Prostate gland (tissue), 2 donors: ENCODE results near the gene SCUBE1. TPM values are rescaled to one million over a fixed set of nuclear protein-coding genes. Genes with fewer than 3 reads are reported as not detected.

Source experiments
- DNase-seq: peaks from one replicate; pipeline ENCODE4 v3.0.0-alpha.2; 2019; ENCODE audit warnings: low spot score
- H3K27ac ChIP-seq, 2 donors: fragments of 200-600 bp; sonication (generic); 2 replicates each; pipeline ENCODE4 v1.5.1; 2017 to 2019
- H3K27me3 ChIP-seq: fragments of 200-600 bp; sonication (generic); replicated peaks from 2 replicates; pipeline ENCODE4 v1.5.1; 2019; ENCODE audit not compliant: insufficient read depth
- H3K36me3 ChIP-seq, 2 donors: fragments of 200-600 bp; sonication (generic); 1 replicate in 1 of 2; 2 replicates in 1 of 2; pipeline versions ENCODE4 v1.5.1 to v1.8.1; 2017 to 2019
- H3K4me1 ChIP-seq: fragments of 200-600 bp; sonication (generic); replicated peaks from 2 replicates; pipeline ENCODE4 v1.5.1; 2019
- H3K4me3 ChIP-seq, 2 donors: fragments of 200-600 bp; sonication (generic); 2 replicates each; pipeline ENCODE4 v1.5.1; 2017 to 2019
- H3K9me3 ChIP-seq: fragments of 200-600 bp; sonication (generic); 2 replicates; pipeline ENCODE4 v1.5.1; 2017
- POLR2A ChIP-seq: fragments of 450-650 bp; IDR thresholded peaks from one replicate; pipeline ENCODE4 v1.6.1; 2016; ENCODE audit warnings: antibody characterized with exemption, mild to moderate bottlenecking
- POLR2AphosphoS5 ChIP-seq: sonication (generic); formaldehyde crosslinking; IDR thresholded peaks from one replicate; pipeline ENCODE4 v1.6.1; 2017; ENCODE audit warnings: antibody characterized with exemption
- WGBS: methylation state at CpG from one replicate; pipeline ENCODE4 v1.1.5; 2018; 5-methylcytosine and 5-hydroxymethylcytosine counted together
- intact Hi-C: fragments of 100-400 bp; cut with DNase I; formaldehyde crosslinking; loops from one replicate; pipeline ENCODE4 v1.14.2; 2022
- total RNA-seq, 2 donors: library from RNA; depleted of rRNA; stranded (reverse); fragments of >200 nt; gene quantifications; one replicate each; pipeline ENCODE4 v1.1.0, GENCODE V29; 2016
- TF ChIP-seq, protein P1 (sequence below), 4 experiments: fragments of 200-600 bp in 2 of 4; fragments of 450-650 bp in 2 of 4; sonication (generic) in 2 of 4; IDR thresholded peaks; 1 replicate in 3 of 4; 2 replicates in 1 of 4; pipeline ENCODE4 v1.5.1; 2016 to 2019; ENCODE audit warnings: antibody characterized with exemption in 4 of 4, mild to moderate bottlenecking in 2 of 4, moderate library complexity in 2 of 4

SCUBE1 gene
- total RNA-seq, 2 donors from 2014 or later = 0.68 to 23.5 TPM

GRCh38 chr22:43182726-43183125 is 160.4 kb downstream of the SCUBE1 start:
- H3K4me1 ChIP-seq = peaks cover 3% of the 10 kb centered on the region
- peaks cover 0 to 11% of the 10 kb centered on the region in 2 donors for H3K36me3 ChIP-seq
- DNase-seq = no peak
- 96% methylated on average over 17 of the region's 17 CpGs for WGBS
- no peak overlapping the region for H3K4me3 ChIP-seq
- TF ChIP-seq, protein P1, sequence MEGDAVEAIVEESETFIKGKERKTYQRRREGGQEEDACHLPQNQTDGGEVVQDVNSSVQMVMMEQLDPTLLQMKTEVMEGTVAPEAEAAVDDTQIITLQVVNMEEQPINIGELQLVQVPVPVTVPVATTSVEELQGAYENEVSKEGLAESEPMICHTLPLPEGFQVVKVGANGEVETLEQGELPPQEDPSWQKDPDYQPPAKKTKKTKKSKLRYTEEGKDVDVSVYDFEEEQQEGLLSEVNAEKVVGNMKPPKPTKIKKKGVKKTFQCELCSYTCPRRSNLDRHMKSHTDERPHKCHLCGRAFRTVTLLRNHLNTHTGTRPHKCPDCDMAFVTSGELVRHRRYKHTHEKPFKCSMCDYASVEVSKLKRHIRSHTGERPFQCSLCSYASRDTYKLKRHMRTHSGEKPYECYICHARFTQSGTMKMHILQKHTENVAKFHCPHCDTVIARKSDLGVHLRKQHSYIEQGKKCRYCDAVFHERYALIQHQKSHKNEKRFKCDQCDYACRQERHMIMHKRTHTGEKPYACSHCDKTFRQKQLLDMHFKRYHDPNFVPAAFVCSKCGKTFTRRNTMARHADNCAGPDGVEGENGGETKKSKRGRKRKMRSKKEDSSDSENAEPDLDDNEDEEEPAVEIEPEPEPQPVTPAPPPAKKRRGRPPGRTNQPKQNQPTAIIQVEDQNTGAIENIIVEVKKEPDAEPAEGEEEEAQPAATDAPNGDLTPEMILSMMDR (IDR thresholded peaks at IDR 0.05) = no peak
- TF ChIP-seq POLR2A (no peak), POLR2AphosphoS5 (no peak)
- no peak overlapping the region for H3K27ac ChIP-seq
- no peaks in the 10 kb centered on the region for H3K9me3 ChIP-seq
- no peaks in the 10 kb centered on the region for H3K27me3 ChIP-seq
- intact Hi-C loops = no loop called here

GRCh38 chr22:43182118-43182517 is 161.1 kb downstream of the SCUBE1 start:
- TF ChIP-seq POLR2AphosphoS5 = no peak
- no peak for TF ChIP-seq POLR2A
- TF ChIP-seq, protein P1 (IDR thresholded peaks at IDR 0.05) = no peak
- Histone ChIP-seq H3K36me3 (peaks cover 0 to 11% of the 10 kb centered on the region in 2 donors), H3K4me3 (no peak overlapping the region), H3K27ac (no peak overlapping the region), H3K27me3 (no peaks in the 10 kb centered on the region), H3K4me1 (peaks cover 3% of the 10 kb centered on the region), H3K9me3 (no peaks in the 10 kb centered on the region)
- intact Hi-C loops = no loop called here
- DNase-seq = no peak
- WGBS = 92% methylated on average over 10 of the region's 10 CpGs

DNA sequence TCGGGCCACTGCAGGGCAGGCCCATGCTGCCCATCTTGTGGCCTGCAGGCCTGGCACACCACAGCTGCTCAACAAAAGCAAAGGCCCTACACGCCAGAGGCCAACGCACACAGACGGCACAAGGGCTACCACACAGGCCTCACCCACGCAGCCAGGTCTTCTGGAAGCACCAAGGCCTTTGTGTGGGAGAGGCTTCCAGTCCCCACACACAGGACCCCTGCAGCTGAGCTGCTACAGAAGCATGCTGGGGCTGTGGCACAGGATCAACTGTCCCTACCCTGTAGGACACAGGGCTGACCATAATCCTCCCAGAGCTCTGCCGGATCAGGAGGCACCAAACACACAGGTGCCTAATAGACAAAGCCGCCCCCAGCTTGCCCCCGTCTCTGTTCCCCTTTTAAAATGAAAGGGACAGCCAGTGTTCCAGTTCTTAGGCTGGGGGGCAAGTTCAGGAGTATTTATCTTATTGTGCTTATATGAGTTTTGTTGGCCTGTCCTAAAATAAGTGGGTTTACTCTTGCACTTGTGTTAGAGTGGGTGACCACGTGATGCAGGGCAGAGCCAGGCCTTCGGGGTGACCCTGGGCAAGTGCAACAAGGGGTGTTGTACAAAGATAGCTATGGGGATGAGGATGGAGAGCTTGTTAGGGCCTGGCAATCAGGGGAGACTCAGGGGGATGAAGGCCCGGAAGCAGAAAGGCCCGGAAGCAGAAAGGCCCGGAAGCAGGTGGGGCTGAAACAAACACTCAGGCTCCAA is 161.7 kb downstream of the SCUBE1 start:
- TF ChIP-seq POLR2AphosphoS5 = no peak
- TF ChIP-seq, protein P1 (IDR thresholded peaks at IDR 0.05) = no peak
- no peak for TF ChIP-seq POLR2A
- Histone ChIP-seq H3K36me3 (peaks cover 0 to 11% of the 10 kb centered on the region in 2 donors), H3K27ac (no peak overlapping the region), H3K4me3 (no peak overlapping the region), H3K4me1 (peaks cover 3% of the 10 kb centered on the region), H3K27me3 (no peaks in the 10 kb centered on the region), H3K9me3 (no peaks in the 10 kb centered on the region)
- intact Hi-C loops = no loop called here
- no peak for DNase-seq
- 91% methylated on average over 13 of the region's 13 CpGs for WGBS

DNA sequence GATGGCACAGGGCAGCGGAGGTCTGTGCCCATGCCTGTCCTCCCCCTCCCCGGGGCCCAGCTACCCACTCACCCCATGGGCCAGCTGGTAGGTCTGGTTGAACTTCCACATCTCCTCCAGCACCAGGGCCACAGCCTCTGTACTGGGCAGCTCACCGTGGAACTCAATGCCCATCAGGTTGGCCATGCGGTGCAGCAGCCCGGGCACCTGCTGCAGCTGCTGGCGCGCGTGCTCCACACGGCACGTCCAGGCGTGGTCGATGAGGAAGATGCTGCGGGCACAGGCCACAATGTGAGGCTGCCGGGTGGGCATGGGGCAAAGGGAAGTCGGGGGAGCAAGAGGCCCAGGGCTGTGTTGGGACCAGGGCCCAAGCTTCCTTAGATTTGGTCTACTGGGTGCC is 162.5 kb downstream of the SCUBE1 start:
- Histone ChIP-seq H3K27ac (no peak overlapping the region), H3K36me3 (peaks cover 0 to 11% of the 10 kb centered on the region in 2 donors), H3K27me3 (no peaks in the 10 kb centered on the region), H3K4me1 (peaks cover 3% of the 10 kb centered on the region), H3K9me3 (no peaks in the 10 kb centered on the region), H3K4me3 (no peak overlapping the region)
- WGBS = 90% methylated on average over 10 of the region's 15 CpGs
- DNase-seq = no peak
- TF ChIP-seq, protein P1 (IDR thresholded peaks at IDR 0.05) = no peak
- no peak for TF ChIP-seq POLR2AphosphoS5
- no peak for TF ChIP-seq POLR2A
- intact Hi-C loops = no loop called here

GRCh38 chr22:43179911-43180195 is 163.3 kb downstream of the SCUBE1 start:
- H3K9me3 ChIP-seq = no peaks in the 10 kb centered on the region
- H3K36me3 ChIP-seq = peaks cover 0 to 11% of the 10 kb centered on the region in 2 donors
- H3K4me1 ChIP-seq = peaks cover 3% of the 10 kb centered on the region
- no peak overlapping the region for H3K27ac ChIP-seq
- H3K4me3 ChIP-seq = no peak overlapping the region
- TF ChIP-seq POLR2A = no peak
- no peak for TF ChIP-seq POLR2AphosphoS5
- TF ChIP-seq, protein P1 (IDR thresholded peaks at IDR 0.05) = no peak
- DNase-seq = no peak
- 98% methylated on average over 15 of the region's 15 CpGs for WGBS
- intact Hi-C loops = no loop called here
- H3K27me3 ChIP-seq = no peaks in the 10 kb centered on the region
